ENCODE data around the gene HMX3. TPM values are rescaled to one million over a fixed set of nuclear protein-coding genes. Genes with fewer than 3 reads are reported as not detected.

Gene HMX3
- polyA plus RNA-seq, 1 experiment: not detected

DNA sequence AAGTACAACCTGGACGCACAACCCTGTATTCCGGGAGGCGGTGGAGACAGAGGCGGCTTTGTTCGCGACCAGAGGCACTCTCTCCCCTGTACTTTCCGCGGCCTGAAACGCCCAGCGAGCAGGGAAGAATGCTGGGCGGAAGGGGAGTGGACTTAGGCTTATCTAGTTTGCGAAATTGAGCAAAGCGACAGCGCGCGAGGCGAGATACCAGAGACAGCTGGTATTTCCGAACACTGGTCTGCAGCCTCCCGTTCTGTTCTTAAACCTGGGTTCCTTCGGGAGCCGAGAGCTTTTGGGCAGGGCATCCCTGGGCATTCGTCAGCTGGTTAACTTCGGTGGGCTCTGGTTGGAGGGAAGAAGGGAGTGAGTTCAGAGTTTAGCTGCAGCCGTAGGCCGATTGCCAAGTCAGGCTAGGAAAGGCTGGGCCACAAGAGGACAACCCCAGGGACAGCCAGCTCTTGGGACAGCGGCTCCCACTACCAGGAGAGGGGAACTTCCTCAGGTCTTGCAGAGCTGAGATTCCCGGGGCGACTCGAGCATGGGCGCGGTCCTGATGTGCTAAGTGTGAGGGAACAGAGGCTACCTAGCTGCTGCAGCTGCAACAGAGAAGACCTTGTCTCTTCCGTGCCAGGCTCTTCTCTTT lies 3.9 kb downstream of the HMX3 start:
- TF ChIP-seq, protein P1, sequence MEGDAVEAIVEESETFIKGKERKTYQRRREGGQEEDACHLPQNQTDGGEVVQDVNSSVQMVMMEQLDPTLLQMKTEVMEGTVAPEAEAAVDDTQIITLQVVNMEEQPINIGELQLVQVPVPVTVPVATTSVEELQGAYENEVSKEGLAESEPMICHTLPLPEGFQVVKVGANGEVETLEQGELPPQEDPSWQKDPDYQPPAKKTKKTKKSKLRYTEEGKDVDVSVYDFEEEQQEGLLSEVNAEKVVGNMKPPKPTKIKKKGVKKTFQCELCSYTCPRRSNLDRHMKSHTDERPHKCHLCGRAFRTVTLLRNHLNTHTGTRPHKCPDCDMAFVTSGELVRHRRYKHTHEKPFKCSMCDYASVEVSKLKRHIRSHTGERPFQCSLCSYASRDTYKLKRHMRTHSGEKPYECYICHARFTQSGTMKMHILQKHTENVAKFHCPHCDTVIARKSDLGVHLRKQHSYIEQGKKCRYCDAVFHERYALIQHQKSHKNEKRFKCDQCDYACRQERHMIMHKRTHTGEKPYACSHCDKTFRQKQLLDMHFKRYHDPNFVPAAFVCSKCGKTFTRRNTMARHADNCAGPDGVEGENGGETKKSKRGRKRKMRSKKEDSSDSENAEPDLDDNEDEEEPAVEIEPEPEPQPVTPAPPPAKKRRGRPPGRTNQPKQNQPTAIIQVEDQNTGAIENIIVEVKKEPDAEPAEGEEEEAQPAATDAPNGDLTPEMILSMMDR (IDR thresholded peaks at IDR 0.05; ENCODE audit: insufficient read depth, low read depth, low read length): no peak
- POLR2A ChIA-PET: no interaction called here
- CTCF ChIA-PET: interaction anchor here (2.5 kb wide), 1 partner anchor 8 kb away, joined by 7 read pairs; no protein-coding TSS in a partner anchor
- no peak overlapping the region for H3K4me3 ChIP-seq (ENCODE audit: low read depth, low read length)
- no peak for DNase-seq (ENCODE audit: low read depth)
- peaks cover 77% of the 10 kb centered on the region for H3K27me3 ChIP-seq (ENCODE audit: control insufficient read depth, insufficient read depth, low read length)
- H3K36me3 ChIP-seq (ENCODE audit: control insufficient read depth, insufficient read depth, low read length): no peaks in the 10 kb centered on the region

DNA sequence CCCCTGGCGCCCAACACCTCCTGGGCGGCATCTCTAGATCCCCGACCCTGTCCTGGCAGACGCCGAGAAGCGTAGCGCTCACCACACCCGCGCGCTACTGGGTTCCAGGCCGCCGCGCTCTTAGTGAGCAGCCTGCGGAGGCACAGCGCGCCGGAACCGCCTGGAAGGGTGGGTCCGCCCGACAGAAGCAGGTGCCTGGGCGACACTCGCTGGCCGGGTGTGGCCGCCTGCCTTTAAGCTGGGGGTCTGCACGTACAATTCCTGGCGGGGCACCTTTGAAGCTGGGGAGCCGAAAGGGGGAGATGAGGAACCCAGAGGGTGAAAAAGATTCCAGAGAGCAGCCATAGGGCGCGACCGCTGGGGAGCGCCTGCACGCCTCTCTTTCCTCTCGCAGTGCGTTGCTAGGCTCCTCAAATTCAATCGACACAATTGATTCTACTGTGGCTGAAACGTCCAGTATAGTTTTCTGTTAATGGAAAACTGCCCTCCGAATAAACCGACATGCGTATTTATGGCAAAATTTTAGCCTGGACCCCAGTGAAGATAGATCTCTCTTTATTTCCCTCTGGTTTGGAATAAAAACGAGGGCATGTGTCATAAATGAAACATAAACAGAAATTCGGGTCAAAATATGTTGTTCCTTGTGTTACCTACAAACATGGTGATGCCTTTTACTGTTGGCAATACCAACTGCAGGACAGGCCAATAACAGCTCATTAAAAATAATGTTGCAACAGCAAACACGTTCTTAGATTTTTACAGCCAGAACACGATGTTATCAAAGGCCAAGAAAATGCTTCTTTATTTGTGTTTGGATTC lies 4.6 kb downstream of the HMX3 start:
- H3K27me3 ChIP-seq (ENCODE audit: control insufficient read depth, insufficient read depth, low read length): peaks cover 76% of the 10 kb centered on the region
- POLR2A ChIA-PET: no interaction called here
- CTCF ChIA-PET: interaction anchor here (2.5 kb wide), 1 partner anchor 9 kb away, joined by 7 read pairs; no protein-coding TSS in a partner anchor
- DNase-seq (ENCODE audit: low read depth): no peak
- TF ChIP-seq, protein P1 (IDR thresholded peaks at IDR 0.05; ENCODE audit: insufficient read depth, low read depth, low read length): no peak
- no peak overlapping the region for H3K4me3 ChIP-seq (ENCODE audit: low read depth, low read length)
- H3K36me3 ChIP-seq (ENCODE audit: control insufficient read depth, insufficient read depth, low read length): no peaks in the 10 kb centered on the region

DNA sequence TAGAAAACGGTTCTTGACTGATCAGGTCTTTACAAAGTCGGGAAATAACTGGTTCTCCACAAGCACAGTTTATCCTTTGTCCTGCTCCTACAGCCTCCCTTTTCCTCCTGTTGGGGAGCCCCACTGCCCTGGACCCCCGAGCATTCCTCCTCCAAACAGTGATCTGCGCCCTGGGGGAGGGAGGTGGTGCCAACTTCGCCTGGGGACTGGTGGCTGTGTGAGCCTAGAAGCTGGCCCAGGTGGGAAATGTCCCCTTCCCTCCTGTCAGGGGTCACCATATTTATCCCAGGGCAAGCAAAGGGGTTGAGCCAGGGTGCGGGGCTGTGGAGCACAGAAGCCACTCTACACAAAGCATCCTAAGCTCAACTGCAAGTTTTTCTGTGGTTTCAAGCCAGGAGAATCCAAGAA lies 5.2 kb downstream of the HMX3 start:
- TF ChIP-seq, protein P1 (IDR thresholded peaks at IDR 0.05; ENCODE audit: insufficient read depth, low read depth, low read length): no peak
- CTCF ChIA-PET: interaction anchor here (2.5 kb wide), 1 partner anchor 9 kb away, joined by 7 read pairs; no protein-coding TSS in a partner anchor
- DNase-seq (ENCODE audit: low read depth): no peak
- POLR2A ChIA-PET: no interaction called here
- Histone ChIP-seq H3K4me3 (ENCODE audit: low read depth, low read length) (no peak overlapping the region), H3K36me3 (ENCODE audit: control insufficient read depth, insufficient read depth, low read length) (no peaks in the 10 kb centered on the region), H3K27me3 (ENCODE audit: control insufficient read depth, insufficient read depth, low read length) (peaks cover 79% of the 10 kb centered on the region)

DNA sequence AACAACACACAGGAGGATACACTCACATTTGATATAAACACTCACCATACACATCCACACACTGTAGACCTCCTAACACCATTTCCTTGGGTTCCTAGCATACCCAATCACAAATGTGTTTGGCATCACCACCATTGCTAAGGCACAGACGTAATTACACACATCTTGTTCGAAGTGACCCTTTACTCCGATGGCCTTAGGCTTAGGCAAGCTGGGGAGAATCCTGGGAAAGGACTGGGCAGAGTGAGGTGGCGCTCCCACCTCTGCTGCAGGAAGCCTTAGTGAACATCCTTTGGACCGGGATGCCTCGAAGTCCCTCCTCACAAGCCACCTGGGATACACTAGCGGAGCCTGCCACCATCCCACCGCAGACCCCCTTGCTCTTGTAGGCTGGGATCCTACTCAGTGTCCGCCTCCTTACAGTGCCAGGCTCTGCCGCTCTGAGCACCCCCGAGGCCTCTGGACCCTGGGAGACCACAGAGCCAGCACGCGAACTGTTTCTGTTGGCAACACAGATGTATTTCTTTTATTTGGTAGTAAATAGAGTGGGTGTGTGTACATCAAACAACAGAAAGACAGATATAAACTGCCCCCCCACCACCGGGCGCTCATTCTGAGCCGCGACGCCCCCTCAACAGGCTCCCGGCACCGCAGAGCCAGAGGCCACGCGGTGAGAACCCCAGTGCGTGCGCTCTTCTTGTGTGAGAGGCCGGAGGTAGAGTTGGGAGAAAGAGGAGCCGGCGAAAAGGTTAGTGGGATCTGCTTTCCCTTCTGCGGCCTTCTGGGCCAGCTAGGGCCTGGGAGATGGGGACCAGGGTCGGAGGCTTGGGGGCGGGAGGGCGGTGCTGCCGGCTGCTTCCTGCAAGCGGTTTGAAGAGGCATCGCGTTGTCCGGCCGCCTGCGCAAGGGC lies 6.3 kb downstream of the HMX3 start:
- H3K27me3 ChIP-seq (ENCODE audit: control insufficient read depth, insufficient read depth, low read length): peaks cover 80% of the 10 kb centered on the region

More for the DNA sequence above, 6.3 kb downstream of the HMX3 start:
- Histone ChIP-seq H3K4me3 (ENCODE audit: low read depth, low read length) (no peak overlapping the region), H3K36me3 (ENCODE audit: control insufficient read depth, insufficient read depth, low read length) (no peaks in the 10 kb centered on the region)
- ChIA-PET POLR2A (no interaction called here), CTCF (interaction anchor here (2.5 kb wide), 1 partner anchor 10 kb away, joined by 7 read pairs; no protein-coding TSS in a partner anchor)
- DNase-seq (ENCODE audit: low read depth): no peak
- TF ChIP-seq, protein P1 (IDR thresholded peaks at IDR 0.05; ENCODE audit: insufficient read depth, low read depth, low read length): no peak

Measured in BJ (cell line).